ENCODE data around the gene ZRANB3.

DNA sequence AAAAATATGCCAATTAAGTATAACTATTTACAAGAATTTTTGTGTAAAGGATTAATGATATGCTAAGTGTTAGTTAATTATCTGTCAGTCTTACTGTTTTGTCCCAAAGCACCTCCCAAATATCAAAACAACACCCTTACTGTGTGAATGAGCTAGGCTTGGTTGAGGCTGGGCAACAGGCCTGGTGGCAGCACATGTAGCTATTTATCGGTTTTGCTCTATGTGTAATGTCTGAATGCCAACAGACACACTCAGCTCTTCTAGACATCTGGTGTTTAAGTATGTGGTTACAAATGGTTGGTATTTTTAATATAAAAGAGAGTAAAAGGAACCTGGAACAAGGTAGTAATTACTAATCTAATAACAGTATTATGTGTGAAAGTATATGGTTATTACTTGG lies 303.6 kb downstream of the ZRANB3 start:
- TF ChIP-seq EZH2 (IDR thresholded peaks at IDR 0.05; ENCODE audit: borderline replicate concordance, low read length), result no peak
- TF ChIP-seq, protein P1, sequence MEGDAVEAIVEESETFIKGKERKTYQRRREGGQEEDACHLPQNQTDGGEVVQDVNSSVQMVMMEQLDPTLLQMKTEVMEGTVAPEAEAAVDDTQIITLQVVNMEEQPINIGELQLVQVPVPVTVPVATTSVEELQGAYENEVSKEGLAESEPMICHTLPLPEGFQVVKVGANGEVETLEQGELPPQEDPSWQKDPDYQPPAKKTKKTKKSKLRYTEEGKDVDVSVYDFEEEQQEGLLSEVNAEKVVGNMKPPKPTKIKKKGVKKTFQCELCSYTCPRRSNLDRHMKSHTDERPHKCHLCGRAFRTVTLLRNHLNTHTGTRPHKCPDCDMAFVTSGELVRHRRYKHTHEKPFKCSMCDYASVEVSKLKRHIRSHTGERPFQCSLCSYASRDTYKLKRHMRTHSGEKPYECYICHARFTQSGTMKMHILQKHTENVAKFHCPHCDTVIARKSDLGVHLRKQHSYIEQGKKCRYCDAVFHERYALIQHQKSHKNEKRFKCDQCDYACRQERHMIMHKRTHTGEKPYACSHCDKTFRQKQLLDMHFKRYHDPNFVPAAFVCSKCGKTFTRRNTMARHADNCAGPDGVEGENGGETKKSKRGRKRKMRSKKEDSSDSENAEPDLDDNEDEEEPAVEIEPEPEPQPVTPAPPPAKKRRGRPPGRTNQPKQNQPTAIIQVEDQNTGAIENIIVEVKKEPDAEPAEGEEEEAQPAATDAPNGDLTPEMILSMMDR (conservative IDR thresholded peaks at IDR 0.05 in 1 of 2, IDR thresholded peaks at IDR 0.05 in 1 of 2; ENCODE audit: extremely low read depth in 1 of 2, insufficient read depth in 1 of 2, low read depth in 1 of 2, low read length in 2 of 2), result no peak
